T-helper 2 cell treated with Interferon-gamma antibody and Interleukin-4, amounts not matched to agents 100 ng/mL and 5 ng/mL, for 36 hours (primary cell): ENCODE data around the gene ANXA1. TPM values are rescaled to one million over a fixed set of nuclear protein-coding genes. Genes with fewer than 3 reads are reported as not detected.
"Not testable (repeated sequence)": the region's sequence is repeated elsewhere in the genome, so short reads cannot be mapped to it uniquely, and the experiment has no call there.

Experiments
- intact Hi-C: fragments of 100-400 bp; cut with micrococcal nuclease; formaldehyde crosslinking; loops from one replicate; pipeline ENCODE4 v1.15.1; 2023
- total RNA-seq: library from RNA; stranded (reverse); gene quantifications from 2 replicates; pipeline ENCODE4 v1.2.3, GENCODE V29; 2022

The ANXA1 gene
- total RNA-seq, 1 donor from 2014 or later: 207 TPM

GRCh38 chr9:73162987-73163768 lies 11.5 kb downstream of the ANXA1 start:
- intact Hi-C loops: no loop called here

- intact Hi-C loops: no loop called here
Measured at GRCh38 chr9:73165911-73166310, 14.2 kb downstream of the ANXA1 start.

- intact Hi-C loops: no loop called here
Measured at GRCh38 chr9:73166468-73166867, 14.8 kb downstream of the ANXA1 start.

- intact Hi-C loops: loop anchor here (1.0 kb wide), 1 partner anchor 9 kb away; no protein-coding TSS in a partner anchor
Measured at GRCh38 chr9:73167614-73168013, 15.9 kb downstream of the ANXA1 start.

GRCh38 chr9:73168298-73168934 lies 16.8 kb downstream of the ANXA1 start:
- intact Hi-C loops: no loop called here

- intact Hi-C loops: no loop called here
Measured at GRCh38 chr9:73170185-73170957, 18.7 kb downstream of the ANXA1 start.

- intact Hi-C loops: no loop called here
Measured at GRCh38 chr9:73172901-73173215, 21.2 kb downstream of the ANXA1 start.

- intact Hi-C loops: no loop called here
Measured at GRCh38 chr9:73173557-73174329, 22.1 kb downstream of the ANXA1 start.

- intact Hi-C loops: no loop called here
Measured at GRCh38 chr9:73174330-73174980, 22.8 kb downstream of the ANXA1 start.

- intact Hi-C loops: no loop called here
Measured at GRCh38 chr9:73176450-73176875, 24.8 kb downstream of the ANXA1 start.

GRCh38 chr9:73178044-73178443 lies 26.4 kb downstream of the ANXA1 start:
- intact Hi-C loops: no loop called here

GRCh38 chr9:73179589-73179988 lies 27.9 kb downstream of the ANXA1 start:
- intact Hi-C loops: no loop called here

- intact Hi-C loops: loop anchor here (5.0 kb wide), 1 partner anchor 323 kb away; no protein-coding TSS in a partner anchor
Measured at GRCh38 chr9:73180403-73180802, 28.7 kb downstream of the ANXA1 start.

- intact Hi-C loops: loop anchor here (5.0 kb wide), 1 partner anchor 326 kb away; no protein-coding TSS in a partner anchor
Measured at GRCh38 chr9:73182928-73183327, 31.3 kb downstream of the ANXA1 start.

- intact Hi-C loops: loop anchor here (5.0 kb wide), 1 partner anchor 326 kb away; no protein-coding TSS in a partner anchor
Measured at GRCh38 chr9:73183428-73183827, 31.8 kb downstream of the ANXA1 start.

- intact Hi-C loops: loop anchor here (1.0 to 5.0 kb wide), 3 partner anchors 29 to 327 kb away; no protein-coding TSS in a partner anchor
Measured at GRCh38 chr9:73183917-73184861, 32.5 kb downstream of the ANXA1 start.

- intact Hi-C loops: not testable (repeated sequence)
Measured at GRCh38 chr9:73191109-73191508, 39.4 kb downstream of the ANXA1 start.

- intact Hi-C loops: no loop called here
Measured at GRCh38 chr9:73194284-73194683, 42.6 kb downstream of the ANXA1 start.

GRCh38 chr9:73199448-73199847 lies 47.8 kb downstream of the ANXA1 start:
- intact Hi-C loops: no loop called here
